ENCODE results near the gene TMEM163. TPM values are rescaled to one million over a fixed set of nuclear protein-coding genes. Genes with fewer than 3 reads are reported as not detected.

Gene TMEM163
- total and polyA plus RNA-seq, 9 donors: 0.24 to 3.6 (median 1.5) TPM

- 90 to 92% (median 90%) methylated on average over 6 of the region's 6 CpGs for WGBS, 3 donors
- no peaks in the 10 kb centered on the region for H3K4me1 ChIP-seq (ENCODE audit: insufficient read depth)
- TF ChIP-seq EP300 (IDR thresholded peaks at IDR 0.05) (no peak), POLR2A (IDR thresholded peaks at IDR 0.05) (no peak), CTCF (IDR thresholded peaks at IDR 0.05) (no peak)
- no peak overlapping the region for H3K27ac ChIP-seq
- no peaks in the 10 kb centered on the region for H3K27me3 ChIP-seq
- no peak for DNase-seq
- no peak overlapping the region for H3K4me3 ChIP-seq
- H3K9me3 ChIP-seq: no peaks in the 10 kb centered on the region
- intact Hi-C loops (cut with DNase I): no loop called here
- no peaks in the 10 kb centered on the region for H3K36me3 ChIP-seq
These were observed 28.1 kb downstream of the TMEM163 start for GRCh38 chr2:134690629-134691215.

- intact Hi-C loops (cut with DNase I): no loop called here
- Histone ChIP-seq H3K27ac (no peak overlapping the region), H3K4me3 (no peak overlapping the region), H3K9me3 (no peaks in the 10 kb centered on the region), H3K36me3 (no peaks in the 10 kb centered on the region), H3K4me1 (ENCODE audit: insufficient read depth) (no peaks in the 10 kb centered on the region), H3K27me3 (no peaks in the 10 kb centered on the region)
- no peak for DNase-seq
- no peak for TF ChIP-seq CTCF (IDR thresholded peaks at IDR 0.05)
- no peak for TF ChIP-seq POLR2A (IDR thresholded peaks at IDR 0.05)
- no peak for TF ChIP-seq EP300 (IDR thresholded peaks at IDR 0.05)
- WGBS, 3 donors: 87 to 90% (median 89%) methylated on average over 3 of the region's 3 CpGs
These were observed 29.5 kb downstream of the TMEM163 start for GRCh38 chr2:134689315-134689714.

- Histone ChIP-seq H3K27ac (no peak overlapping the region), H3K4me3 (no peak overlapping the region), H3K27me3 (no peaks in the 10 kb centered on the region), H3K9me3 (no peaks in the 10 kb centered on the region), H3K36me3 (no peaks in the 10 kb centered on the region), H3K4me1 (ENCODE audit: insufficient read depth) (no peaks in the 10 kb centered on the region)
- intact Hi-C loops (cut with DNase I): no loop called here
- no peak for TF ChIP-seq POLR2A (IDR thresholded peaks at IDR 0.05)
- no peak for TF ChIP-seq CTCF (IDR thresholded peaks at IDR 0.05)
- no peak for TF ChIP-seq EP300 (IDR thresholded peaks at IDR 0.05)
- WGBS, 3 donors: 80 to 92% (median 83%) methylated on average over 3 of the region's 3 CpGs
- DNase-seq: no peak
These were observed 32.8 kb downstream of the TMEM163 start for GRCh38 chr2:134685967-134686366.

GRCh38 chr2:134683561-134684112, 35.2 kb downstream of the TMEM163 start:
- Histone ChIP-seq H3K36me3 (no peaks in the 10 kb centered on the region), H3K27me3 (no peaks in the 10 kb centered on the region), H3K9me3 (no peaks in the 10 kb centered on the region), H3K27ac (no peak overlapping the region), H3K4me3 (no peak overlapping the region), H3K4me1 (ENCODE audit: insufficient read depth) (peaks cover 3% of the 10 kb centered on the region)
- no peak for DNase-seq
- 68 to 72% (median 71%) methylated on average over 2 of the region's 2 CpGs for WGBS, 3 donors
- intact Hi-C loops (cut with DNase I): no loop called here
- no peak for TF ChIP-seq POLR2A (IDR thresholded peaks at IDR 0.05)
- no peak for TF ChIP-seq CTCF (IDR thresholded peaks at IDR 0.05)
- no peak for TF ChIP-seq EP300 (IDR thresholded peaks at IDR 0.05)
